Colonic mucosa (tissue), 4 donors: ENCODE results near the gene PCDHGA3. TPM values are rescaled to one million over a fixed set of nuclear protein-coding genes. Genes with fewer than 3 reads are reported as not detected.

ENCODE experiments used
- DNase-seq: peaks from one replicate; pipeline ENCODE4 v3.0.0-alpha.2; 2020
- H3K27ac ChIP-seq: fragments of 200-600 bp; one replicate; pipeline ENCODE4 v1.8.0; 2021
- H3K27me3 ChIP-seq: fragments of 200-600 bp; one replicate; pipeline ENCODE4 v1.8.0; 2021
- H3K36me3 ChIP-seq: fragments of 200-600 bp; one replicate; pipeline ENCODE4 v1.8.0; 2021
- H3K4me1 ChIP-seq: fragments of 200-600 bp; one replicate; pipeline ENCODE4 v1.8.0; 2021; ENCODE audit warnings: mild to moderate bottlenecking
- H3K4me3 ChIP-seq: fragments of 200-600 bp; one replicate; pipeline ENCODE4 v1.8.0; 2021
- H3K9ac ChIP-seq, 2 donors: one replicate each; pipeline ENCODE4 v1.7.0; 2013; ENCODE audit warnings: control low read depth in 2 of 2, low read depth in 2 of 2, low read length in 2 of 2
- H3K9me3 ChIP-seq: fragments of 200-600 bp; one replicate; pipeline ENCODE4 v1.8.0; 2021
- CTCF ChIP-seq: fragments of 200-600 bp; IDR thresholded peaks from one replicate; pipeline ENCODE4 v1.8.0; 2022; ENCODE audit warnings: antibody characterized with exemption, mild to moderate bottlenecking
- intact Hi-C: fragments of 100-400 bp; cut with DNase I; formaldehyde crosslinking; loops from one replicate; pipeline ENCODE4 v1.14.1; 2022
- total RNA-seq, 2 donors: library from RNA; stranded (reverse); fragmentation: NEBNext Ultra II Directional in 1 of 2; extraction: Animal tissue kit (Norgen Biotek cat#: 25700) in 1 of 2; gene quantifications; one replicate each; pipeline ENCODE4 v1.2.1, GENCODE V29; 2021
- donor health status: healthy.
- donor health status: DM: no; HTN: no; CAD: no.
- donor health status: DM: no; HTN: no; CAD: no.

PCDHGA3 gene
- total RNA-seq, 2 donors from 2014 or later: 0.10 to 0.21 TPM

GRCh38 chr5:141355641-141356040, 12.0 kb downstream of the PCDHGA3 start:
- Histone ChIP-seq H3K9me3 (no peaks in the 10 kb centered on the region), H3K4me3 (no peak overlapping the region), H3K36me3 (no peaks in the 10 kb centered on the region), H3K9ac (no peak overlapping the region), H3K27ac (no peak overlapping the region), H3K27me3 (no peaks in the 10 kb centered on the region), H3K4me1 (no peaks in the 10 kb centered on the region)
- intact Hi-C loops: no loop called here
- no peak for TF ChIP-seq CTCF
- DNase-seq: no peak

GRCh38 chr5:141356133-141356532, 12.5 kb downstream of the PCDHGA3 start:
- no peak for DNase-seq
- Histone ChIP-seq H3K27ac (no peak overlapping the region), H3K4me1 (no peaks in the 10 kb centered on the region), H3K4me3 (no peak overlapping the region), H3K9ac (no peak overlapping the region), H3K27me3 (no peaks in the 10 kb centered on the region), H3K9me3 (no peaks in the 10 kb centered on the region), H3K36me3 (no peaks in the 10 kb centered on the region)
- intact Hi-C loops: no loop called here
- TF ChIP-seq CTCF: no peak

GRCh38 chr5:141356950-141357349, 13.3 kb downstream of the PCDHGA3 start:
- no peak for TF ChIP-seq CTCF
- no peak for DNase-seq
- H3K9me3 ChIP-seq: no peaks in the 10 kb centered on the region

GRCh38 chr5:141359790-141360426, 16.3 kb downstream of the PCDHGA3 start, which contains the start of gene PCDHGB2:
Gene PCDHGB2 (plus strand): TSS chr5:141359994. CDS start chr5:141360136, 142 bp downstream.
- no peak for TF ChIP-seq CTCF
- Histone ChIP-seq H3K27ac (no peak within 1 kb of the TSS), H3K27me3 (no peaks in the 10 kb centered on the region), H3K4me1 (no peaks in the 10 kb centered on the region), H3K36me3 (no peaks in the 10 kb centered on the region), H3K9me3 (no peaks in the 10 kb centered on the region), H3K4me3 (no peak within 1 kb of the TSS), H3K9ac (no peak within 1 kb of the TSS)
- DNase-seq: no peak
- intact Hi-C loops: no loop called here

More at GRCh38 chr5:141356950-141357349, 13.3 kb downstream of the PCDHGA3 start:
- Histone ChIP-seq H3K27me3 (no peaks in the 10 kb centered on the region), H3K4me3 (no peak overlapping the region), H3K9ac (no peak overlapping the region), H3K36me3 (no peaks in the 10 kb centered on the region), H3K4me1 (no peaks in the 10 kb centered on the region), H3K27ac (no peak overlapping the region)
- intact Hi-C loops: no loop called here

- no peaks in the 10 kb centered on the region for H3K36me3 ChIP-seq
- no peak overlapping the region for H3K27ac ChIP-seq
- no peaks in the 10 kb centered on the region for H3K27me3 ChIP-seq
- no peak overlapping the region for H3K4me3 ChIP-seq
- H3K9ac ChIP-seq: no peak overlapping the region
- no peak for DNase-seq
- TF ChIP-seq CTCF: no peak
- no peaks in the 10 kb centered on the region for H3K4me1 ChIP-seq
- no peaks in the 10 kb centered on the region for H3K9me3 ChIP-seq
- intact Hi-C loops: no loop called here
Observed at GRCh38 chr5:141360685-141361084, 17.1 kb downstream of the PCDHGA3 start.
